PC-3 (cell line): ENCODE data around the gene MYLK. TPM values are rescaled to one million over a fixed set of nuclear protein-coding genes. Genes with fewer than 3 reads are reported as not detected.

Source experiments
- ATAC-seq: fragments of 200-7000 bp; cut with Tn5 transposase; 2 replicates; pipeline ENCODE4 v1.9.1; 2020; ENCODE audit warnings: mild to moderate bottlenecking, moderate library complexity
- BruUV-seq: library from RNA; stranded (reverse); fragments of 400-500 nt; replicated peaks from 2 replicates; lab custom pipeline; 2021; lab: Mats Ljungman, UMichigan
- CTCF ChIA-PET: fragments of 300-600 bp; sonication (Branson Sonifier 250); formaldehyde crosslinking; loops from one replicate; lab custom pipeline; 2022; ENCODE audit warnings: antibody characterized with exemption; lab: Charles Lee
- POLR2A ChIA-PET: fragments of 300-600 bp; sonication (Branson Sonifier 250); formaldehyde crosslinking; loops from one replicate; lab custom pipeline; 2022; ENCODE audit warnings: antibody characterized with exemption; ENCODE audit not compliant: unreplicated experiment; lab: Charles Lee
- DNase-seq: peaks from one replicate; pipeline ENCODE4 v3.0.0-alpha.2; 2015
- H2AFZ ChIP-seq: fragments of 300-600 bp; sonication (generic); 2 replicates; pipeline ENCODE4 v1.6.0; 2016; ENCODE audit warnings: antibody characterized with exemption, low read length
- H3F3A ChIP-seq: fragments of 300-600 bp; sonication (generic); one replicate; pipeline ENCODE4 v1.6.0; 2017; ENCODE audit warnings: antibody characterized with exemption, low read length, control low read depth, mild to moderate bottlenecking; ENCODE audit not compliant: unreplicated experiment
- H3K27ac ChIP-seq: fragments of 300-600 bp; sonication (generic); 2 replicates; pipeline ENCODE4 v1.5.1; 2016; ENCODE audit warnings: mild to moderate bottlenecking, low read length
- H3K27me3 ChIP-seq: fragments of 300-600 bp; sonication (generic); 2 replicates; pipeline ENCODE4 v1.6.1; 2016; ENCODE audit warnings: low read length, mixed read lengths
- H3K36me3 ChIP-seq: fragments of 300-600 bp; sonication (generic); 2 replicates; pipeline ENCODE4 v1.6.1; 2016; ENCODE audit warnings: low read depth, mixed run types, low read length, mixed read lengths
- H3K4me1 ChIP-seq: fragments of 300-600 bp; sonication (generic); 2 replicates; pipeline ENCODE4 v1.5.1; 2016; ENCODE audit warnings: low read length; ENCODE audit not compliant: insufficient read depth
- H3K4me2 ChIP-seq: fragments of 300-600 bp; sonication (generic); 2 replicates; pipeline ENCODE4 v1.6.0; 2016; ENCODE audit warnings: low read length
- H3K4me3 ChIP-seq: fragments of 300-600 bp; sonication (generic); 2 replicates; pipeline ENCODE4 v1.5.1; 2016; ENCODE audit warnings: mild to moderate bottlenecking, low read length, mixed read lengths
- H3K79me2 ChIP-seq: fragments of 300-600 bp; sonication (generic); 2 replicates; pipeline ENCODE4 v1.6.1; 2017; ENCODE audit warnings: low read length, mixed read lengths
- H3K9ac ChIP-seq: fragments of 300-600 bp; sonication (generic); 2 replicates; pipeline ENCODE4 v1.6.0; 2016; ENCODE audit warnings: mild to moderate bottlenecking, low read length
- H3K9me2 ChIP-seq: fragments of 300-600 bp; sonication (generic); replicated peaks from 2 replicates; pipeline ENCODE4 v1.6.1; 2016; ENCODE audit warnings: mixed run types, low read length, mixed read lengths
- H3K9me3 ChIP-seq: fragments of 300-600 bp; sonication (generic); 2 replicates; pipeline ENCODE4 v1.6.1; 2016; ENCODE audit warnings: low read length, mixed read lengths
- H4K20me1 ChIP-seq: fragments of 300-600 bp; sonication (generic); 2 replicates; pipeline ENCODE4 v1.6.1; 2016; ENCODE audit warnings: low read length, mixed read lengths
- EZH2 ChIP-seq: fragments of 300-600 bp; sonication (generic); IDR thresholded peaks from one replicate; pipeline ENCODE4 v1.6.1; 2017; ENCODE audit warnings: antibody characterized with exemption, mild to moderate bottlenecking, low read length; ENCODE audit not compliant: unreplicated experiment
- EZH2phosphoT487 ChIP-seq: fragments of 300-600 bp; sonication (generic); IDR thresholded peaks from 2 replicates; pipeline ENCODE4 v1.6.1; 2018; ENCODE audit warnings: mild to moderate bottlenecking, antibody characterized with exemption, low read length, borderline replicate concordance
- intact Hi-C: fragments of 100-400 bp; cut with micrococcal nuclease; formaldehyde crosslinking; loops from 2 replicates; pipeline ENCODE4 v1.9.0; 2023
- total RNA-seq: library from RNA; depleted of rRNA; stranded (reverse); fragments of >200 nt; gene quantifications from 2 replicates; pipeline ENCODE4 v1.2.3, GENCODE V29; 2014
- TF ChIP-seq, protein P1 (sequence below): fragments of 300-600 bp; sonication (generic); conservative IDR thresholded peaks from 2 replicates; pipeline ENCODE4 v1.5.1; 2017; ENCODE audit warnings: antibody characterized with exemption, low read depth, mild to moderate bottlenecking, low read length

The MYLK gene
- total RNA-seq, 1 experiment from 2014 or later: 6.9 TPM

- H3K27ac ChIP-seq: no peak overlapping the region
- H3K9me3 ChIP-seq: no peaks in the 10 kb centered on the region
- no peaks in the 10 kb centered on the region for H3K79me2 ChIP-seq
- CTCF ChIA-PET: no interaction called here
- ATAC-seq (no peak), DNase-seq (no peak)
- no peak overlapping the region for H3K4me3 ChIP-seq
- H3F3A ChIP-seq: no peaks in the 10 kb centered on the region
- TF ChIP-seq, protein P1, sequence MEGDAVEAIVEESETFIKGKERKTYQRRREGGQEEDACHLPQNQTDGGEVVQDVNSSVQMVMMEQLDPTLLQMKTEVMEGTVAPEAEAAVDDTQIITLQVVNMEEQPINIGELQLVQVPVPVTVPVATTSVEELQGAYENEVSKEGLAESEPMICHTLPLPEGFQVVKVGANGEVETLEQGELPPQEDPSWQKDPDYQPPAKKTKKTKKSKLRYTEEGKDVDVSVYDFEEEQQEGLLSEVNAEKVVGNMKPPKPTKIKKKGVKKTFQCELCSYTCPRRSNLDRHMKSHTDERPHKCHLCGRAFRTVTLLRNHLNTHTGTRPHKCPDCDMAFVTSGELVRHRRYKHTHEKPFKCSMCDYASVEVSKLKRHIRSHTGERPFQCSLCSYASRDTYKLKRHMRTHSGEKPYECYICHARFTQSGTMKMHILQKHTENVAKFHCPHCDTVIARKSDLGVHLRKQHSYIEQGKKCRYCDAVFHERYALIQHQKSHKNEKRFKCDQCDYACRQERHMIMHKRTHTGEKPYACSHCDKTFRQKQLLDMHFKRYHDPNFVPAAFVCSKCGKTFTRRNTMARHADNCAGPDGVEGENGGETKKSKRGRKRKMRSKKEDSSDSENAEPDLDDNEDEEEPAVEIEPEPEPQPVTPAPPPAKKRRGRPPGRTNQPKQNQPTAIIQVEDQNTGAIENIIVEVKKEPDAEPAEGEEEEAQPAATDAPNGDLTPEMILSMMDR: no peak
- TF ChIP-seq EZH2phosphoT487 (no peak), EZH2 (no peak)
- POLR2A ChIA-PET: no interaction called here
- H3K9me2 ChIP-seq: no peaks in the 10 kb centered on the region
- H4K20me1 ChIP-seq: no peaks in the 10 kb centered on the region
- no TSS peak for BruUV-seq
- H3K4me2 ChIP-seq: no peak overlapping the region
- H3K36me3 ChIP-seq: no peaks in the 10 kb centered on the region
- H3K4me1 ChIP-seq: peaks cover 12% of the 10 kb centered on the region
- no peak overlapping the region for H3K9ac ChIP-seq
- no peaks in the 10 kb centered on the region for H3K27me3 ChIP-seq
- H2AFZ ChIP-seq: no peak overlapping the region
- intact Hi-C loops: no loop called here
Observed at GRCh38 chr3:123815981-123816380, 68.2 kb downstream of the MYLK start.

DNA sequence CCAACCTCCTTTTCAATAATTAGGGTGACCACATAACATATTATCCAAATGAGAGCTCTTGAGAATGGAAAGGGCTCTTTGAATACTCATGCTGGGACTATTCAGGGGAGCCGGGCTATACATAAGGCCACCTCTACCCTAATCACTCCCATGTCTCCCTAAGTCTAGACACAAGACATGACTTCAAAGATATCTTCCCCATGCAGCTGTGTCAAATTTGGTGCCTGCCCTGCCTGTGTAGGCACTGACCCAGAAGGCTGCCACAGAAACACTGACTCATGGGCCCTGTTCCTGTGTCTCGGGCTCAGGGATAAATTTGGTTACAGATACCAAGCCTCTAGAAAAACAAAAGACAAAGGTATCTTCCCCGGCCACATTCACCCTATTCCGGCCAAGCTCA is 70.3 kb downstream of the MYLK start:
- H2AFZ ChIP-seq: no peak overlapping the region
- H3K4me3 ChIP-seq: no peak overlapping the region
- peaks cover 6% of the 10 kb centered on the region for H3K4me1 ChIP-seq
- no peaks in the 10 kb centered on the region for H4K20me1 ChIP-seq
- H3K9ac ChIP-seq: no peak overlapping the region
- DNase-seq (peak; percentile 31), ATAC-seq (peak; percentile 30; the same call in 1 of the 2 replicates)
- H3K79me2 ChIP-seq: no peaks in the 10 kb centered on the region
- no peak overlapping the region for H3K4me2 ChIP-seq
- CTCF ChIA-PET: no interaction called here
- no TSS peak for BruUV-seq
- no peaks in the 10 kb centered on the region for H3F3A ChIP-seq
- POLR2A ChIA-PET: no interaction called here
- no peaks in the 10 kb centered on the region for H3K9me3 ChIP-seq
- no peaks in the 10 kb centered on the region for H3K36me3 ChIP-seq
- TF ChIP-seq EZH2phosphoT487: no peak
- TF ChIP-seq, protein P1: no peak
- no peak for TF ChIP-seq EZH2
- no peak overlapping the region for H3K27ac ChIP-seq
- no peaks in the 10 kb centered on the region for H3K27me3 ChIP-seq
- intact Hi-C loops: no loop called here
- H3K9me2 ChIP-seq: no peaks in the 10 kb centered on the region

DNA sequence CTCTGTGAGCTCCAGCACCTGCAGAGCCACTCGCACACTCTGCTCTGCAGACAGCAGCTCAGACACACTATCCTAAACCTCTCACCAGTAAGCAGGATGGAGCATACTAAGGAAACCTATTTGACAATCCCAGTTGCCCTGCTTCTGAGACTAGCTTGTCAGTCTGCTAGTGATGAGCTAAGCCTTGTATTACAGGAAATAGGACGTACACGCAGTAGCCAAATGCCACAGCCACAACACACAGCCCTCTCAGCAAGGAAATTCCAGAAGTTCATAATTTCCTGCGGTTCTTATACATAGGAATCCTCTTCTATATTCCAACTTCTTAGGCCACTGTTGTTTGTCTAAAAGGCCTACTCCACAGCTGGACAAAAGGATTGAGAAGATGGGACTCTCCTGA is 74.5 kb downstream of the MYLK start:
- no peaks in the 10 kb centered on the region for H3K36me3 ChIP-seq
- no peaks in the 10 kb centered on the region for H4K20me1 ChIP-seq
- no peaks in the 10 kb centered on the region for H3K27me3 ChIP-seq
- no peaks in the 10 kb centered on the region for H3F3A ChIP-seq
- ChIA-PET POLR2A (no interaction called here), CTCF (no interaction called here)
- no peaks in the 10 kb centered on the region for H3K79me2 ChIP-seq
- no peak overlapping the region for H3K4me3 ChIP-seq
- no peaks in the 10 kb centered on the region for H3K4me1 ChIP-seq
- no peak overlapping the region for H3K27ac ChIP-seq
- BruUV-seq: no TSS peak
- no peak for DNase-seq
- H3K9me3 ChIP-seq: no peaks in the 10 kb centered on the region
- H2AFZ ChIP-seq: no peak overlapping the region
- intact Hi-C loops: no loop called here
- no peak for ATAC-seq
- TF ChIP-seq EZH2phosphoT487: no peak
- TF ChIP-seq EZH2: no peak
- TF ChIP-seq, protein P1: no peak
- no peak overlapping the region for H3K9ac ChIP-seq
- no peaks in the 10 kb centered on the region for H3K9me2 ChIP-seq
- H3K4me2 ChIP-seq: no peak overlapping the region
